ENCODE measurements around the gene GDNF. TPM values are rescaled to one million over a fixed set of nuclear protein-coding genes. Genes with fewer than 3 reads are reported as not detected.

GDNF gene, protein sequence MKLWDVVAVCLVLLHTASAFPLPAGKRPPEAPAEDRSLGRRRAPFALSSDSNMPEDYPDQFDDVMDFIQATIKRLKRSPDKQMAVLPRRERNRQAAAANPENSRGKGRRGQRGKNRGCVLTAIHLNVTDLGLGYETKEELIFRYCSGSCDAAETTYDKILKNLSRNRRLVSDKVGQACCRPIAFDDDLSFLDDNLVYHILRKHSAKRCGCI
- total RNA-seq = not detected

DNA sequence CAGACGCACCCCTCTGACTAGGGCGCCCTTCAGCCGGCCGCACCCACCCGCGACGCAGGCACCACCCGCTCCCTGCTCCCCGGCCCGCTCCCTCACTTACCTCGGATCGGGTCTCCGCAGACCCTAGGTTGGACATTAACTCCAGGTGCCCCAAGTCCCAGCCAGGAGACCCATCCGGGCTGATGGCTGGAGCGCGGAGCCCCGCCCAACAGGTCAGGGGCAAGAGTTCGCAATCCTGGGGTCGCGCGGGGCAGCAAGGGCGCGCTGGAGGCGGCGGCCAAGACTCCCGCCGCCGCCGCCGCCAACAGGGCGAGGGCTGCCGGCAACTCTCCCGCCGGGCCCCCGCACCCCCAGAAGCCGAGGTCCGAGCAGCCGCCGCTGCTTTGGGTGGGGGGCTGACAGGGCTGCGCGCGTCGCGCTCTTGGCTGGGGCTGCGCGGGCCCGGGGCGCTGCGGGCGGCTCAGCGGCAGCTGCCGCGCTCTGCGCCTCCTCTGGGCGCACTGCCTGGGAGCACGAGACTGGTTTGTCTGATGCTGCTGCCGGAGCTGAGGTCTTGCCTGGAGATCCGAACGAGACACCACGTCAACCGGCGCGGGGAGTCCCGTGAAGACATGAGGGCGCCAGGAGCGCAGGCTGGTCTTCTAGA, at the start of gene GDNF:
Gene GDNF, minus strand, starts transcription at position 635 of the 646 bp plus-strand sequence. CDS start 5,245 bp downstream, outside the sequence.
- ATAC-seq (no peak), DNase-seq (no peak)
- Mint-ChIP-seq H3K36me3 (ENCODE audit: low read depth) (no peaks in the 10 kb centered on the region), H3K27me3 (peaks cover 67% of the 10 kb centered on the region), H3K4me1 (ENCODE audit: low read depth) (peaks cover 23% of the 10 kb centered on the region), H3K9me3 (no peaks in the 10 kb centered on the region), H3K4me3 (no peak within 1 kb of the TSS), H3K27ac (no peak within 1 kb of the TSS)
- ChIA-PET POLR2A (no interaction called here), CTCF (interaction anchor here (1.1 kb wide), 1 partner anchor 353 kb away, joined by 3 read pairs; no protein-coding TSS in a partner anchor)
- TF ChIP-seq, protein P1, sequence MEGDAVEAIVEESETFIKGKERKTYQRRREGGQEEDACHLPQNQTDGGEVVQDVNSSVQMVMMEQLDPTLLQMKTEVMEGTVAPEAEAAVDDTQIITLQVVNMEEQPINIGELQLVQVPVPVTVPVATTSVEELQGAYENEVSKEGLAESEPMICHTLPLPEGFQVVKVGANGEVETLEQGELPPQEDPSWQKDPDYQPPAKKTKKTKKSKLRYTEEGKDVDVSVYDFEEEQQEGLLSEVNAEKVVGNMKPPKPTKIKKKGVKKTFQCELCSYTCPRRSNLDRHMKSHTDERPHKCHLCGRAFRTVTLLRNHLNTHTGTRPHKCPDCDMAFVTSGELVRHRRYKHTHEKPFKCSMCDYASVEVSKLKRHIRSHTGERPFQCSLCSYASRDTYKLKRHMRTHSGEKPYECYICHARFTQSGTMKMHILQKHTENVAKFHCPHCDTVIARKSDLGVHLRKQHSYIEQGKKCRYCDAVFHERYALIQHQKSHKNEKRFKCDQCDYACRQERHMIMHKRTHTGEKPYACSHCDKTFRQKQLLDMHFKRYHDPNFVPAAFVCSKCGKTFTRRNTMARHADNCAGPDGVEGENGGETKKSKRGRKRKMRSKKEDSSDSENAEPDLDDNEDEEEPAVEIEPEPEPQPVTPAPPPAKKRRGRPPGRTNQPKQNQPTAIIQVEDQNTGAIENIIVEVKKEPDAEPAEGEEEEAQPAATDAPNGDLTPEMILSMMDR (IDR thresholded peaks at IDR 0.05) = no peak
- intact Hi-C loops (cut with micrococcal nuclease) = no loop called here

DNA sequence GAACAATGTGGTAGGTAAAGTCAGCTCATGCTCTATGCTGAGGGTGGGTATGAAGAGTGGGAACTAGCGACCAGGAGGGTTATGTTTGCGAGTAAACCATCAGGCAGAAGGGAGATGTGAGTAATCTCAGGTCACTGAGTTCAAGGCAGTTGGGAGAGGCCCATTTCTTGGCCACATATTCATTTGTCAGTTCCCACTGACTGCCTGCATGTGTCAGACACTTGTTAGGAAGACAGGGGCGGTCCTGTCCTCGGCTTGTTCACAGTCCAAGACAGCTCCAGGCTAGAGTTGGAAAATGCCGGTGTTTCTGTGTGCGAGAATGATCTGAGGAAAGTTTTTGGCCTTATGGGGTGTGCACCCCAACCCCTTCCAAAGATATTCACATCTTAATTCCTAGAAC, 48.6 kb upstream of the GDNF start:
- Mint-ChIP-seq H3K27ac (no peak overlapping the region), H3K4me1 (ENCODE audit: low read depth) (no peaks in the 10 kb centered on the region), H3K9me3 (no peaks in the 10 kb centered on the region), H3K4me3 (no peak overlapping the region), H3K27me3 (peaks cover 3% of the 10 kb centered on the region), H3K36me3 (ENCODE audit: low read depth) (no peaks in the 10 kb centered on the region)
- no peak for DNase-seq
- ChIA-PET CTCF (no interaction called here), POLR2A (no interaction called here)
- TF ChIP-seq, protein P1 (IDR thresholded peaks at IDR 0.05) = no peak
- intact Hi-C loops (cut with micrococcal nuclease) = no loop called here
- ATAC-seq = no peak

DNA sequence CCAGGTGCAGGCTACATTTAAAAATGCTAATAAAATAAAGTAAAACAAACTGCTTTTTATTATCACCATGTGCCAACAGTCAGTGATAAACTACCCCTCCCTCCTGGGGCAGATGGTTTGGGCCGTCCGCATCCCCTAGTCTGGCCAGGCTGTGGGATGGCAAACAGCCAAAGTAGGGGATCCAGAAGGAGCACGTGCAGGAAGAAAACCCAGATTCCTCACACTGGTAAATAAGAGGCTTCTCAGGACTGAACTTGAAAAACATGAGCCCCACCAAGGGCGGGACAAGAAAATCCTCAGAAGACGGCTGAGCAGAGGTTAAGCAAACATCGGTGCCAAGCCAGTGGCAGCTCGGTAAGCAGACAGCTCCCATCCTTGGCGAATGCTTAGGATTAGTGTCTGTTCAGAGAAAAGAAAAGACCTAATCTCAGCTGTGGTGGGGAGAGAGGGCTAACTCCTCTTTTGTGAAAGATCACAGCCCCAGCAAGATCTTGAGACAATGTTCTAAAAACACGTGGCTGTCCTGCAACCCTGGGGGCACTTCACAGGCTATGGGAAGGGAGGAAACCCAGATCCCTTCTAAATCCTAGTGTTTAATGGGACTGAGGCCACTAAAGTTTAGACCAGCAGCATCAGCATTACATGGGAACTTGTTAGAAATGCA, 46.5 kb upstream of the GDNF start:
- no peak for ATAC-seq
- H3K27me3 Mint-ChIP-seq = peaks cover 4% of the 10 kb centered on the region
- H3K9me3 Mint-ChIP-seq = no peaks in the 10 kb centered on the region
- ChIA-PET CTCF (no interaction called here), POLR2A (no interaction called here)
- no peak overlapping the region for H3K27ac Mint-ChIP-seq
- intact Hi-C loops (cut with micrococcal nuclease) = no loop called here
- H3K4me3 Mint-ChIP-seq = no peak overlapping the region
- no peak for DNase-seq
- no peaks in the 10 kb centered on the region for H3K36me3 Mint-ChIP-seq (ENCODE audit: low read depth)
- TF ChIP-seq, protein P1 (IDR thresholded peaks at IDR 0.05) = no peak
- no peaks in the 10 kb centered on the region for H3K4me1 Mint-ChIP-seq (ENCODE audit: low read depth)

DNA sequence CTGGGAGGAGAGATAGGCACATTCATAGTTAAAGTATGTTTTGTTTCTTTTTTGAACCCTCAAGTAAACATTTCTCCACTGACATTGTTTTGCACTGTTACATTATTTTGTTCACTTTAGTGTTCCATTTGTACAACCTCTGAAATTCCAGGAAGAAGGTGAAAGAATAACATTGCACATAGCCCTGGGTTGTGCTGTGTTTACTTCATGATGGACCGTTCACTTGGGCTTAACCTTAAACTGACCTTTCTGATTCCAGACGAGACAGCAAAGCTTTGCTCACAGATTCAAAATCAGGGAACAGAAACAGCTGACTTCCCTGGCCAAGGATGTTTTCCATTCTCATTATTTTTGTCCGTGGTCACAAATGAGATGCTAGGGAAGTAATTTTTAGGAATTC, 42.8 kb upstream of the GDNF start:
- POLR2A ChIA-PET = no interaction called here
- no peak overlapping the region for H3K4me3 Mint-ChIP-seq
- intact Hi-C loops (cut with micrococcal nuclease) = no loop called here
- ATAC-seq (no peak), DNase-seq (no peak)
- no peaks in the 10 kb centered on the region for H3K4me1 Mint-ChIP-seq (ENCODE audit: low read depth)
- no peaks in the 10 kb centered on the region for H3K36me3 Mint-ChIP-seq (ENCODE audit: low read depth)
- no peaks in the 10 kb centered on the region for H3K9me3 Mint-ChIP-seq
- no peak overlapping the region for H3K27ac Mint-ChIP-seq
- H3K27me3 Mint-ChIP-seq = peaks cover 8% of the 10 kb centered on the region
- CTCF ChIA-PET = no interaction called here
- TF ChIP-seq, protein P1 (IDR thresholded peaks at IDR 0.05) = no peak

DNA sequence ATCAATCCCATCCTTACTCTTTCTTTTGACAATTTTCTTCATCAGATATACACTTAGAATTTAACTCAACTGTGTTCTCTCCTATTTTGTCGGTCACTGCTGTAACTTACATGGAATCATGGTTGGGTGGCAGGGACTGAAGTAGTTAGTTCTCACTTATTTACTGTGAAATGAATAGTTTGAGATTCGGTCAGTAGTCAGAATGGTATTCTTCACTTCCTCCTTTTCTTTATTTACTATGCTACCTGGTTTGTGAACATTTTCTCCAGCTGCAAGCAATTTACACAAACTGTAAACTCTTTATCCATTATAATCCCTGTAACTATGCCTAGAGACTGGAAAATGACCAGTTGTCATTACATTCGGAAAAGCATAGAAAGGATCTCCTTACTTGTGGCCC, 41.5 kb upstream of the GDNF start:
- Mint-ChIP-seq H3K27me3 (peaks cover 8% of the 10 kb centered on the region), H3K9me3 (no peaks in the 10 kb centered on the region), H3K36me3 (ENCODE audit: low read depth) (no peaks in the 10 kb centered on the region), H3K4me1 (ENCODE audit: low read depth) (no peaks in the 10 kb centered on the region), H3K27ac (no peak overlapping the region), H3K4me3 (no peak overlapping the region)
- ChIA-PET CTCF (no interaction called here), POLR2A (no interaction called here)
- intact Hi-C loops (cut with micrococcal nuclease) = no loop called here
- TF ChIP-seq, protein P1 (IDR thresholded peaks at IDR 0.05) = no peak
- ATAC-seq = no peak
- no peak for DNase-seq
